GM23248 (cell line): ENCODE measurements around the gene TATDN3. TPM values are rescaled to one million over a fixed set of nuclear protein-coding genes. Genes with fewer than 3 reads are reported as not detected.
"Not testable (repeated sequence)": the region's sequence is repeated elsewhere in the genome, so short reads cannot be mapped to it uniquely, and the experiment has no call there.

Experiments
- DNase-seq: peaks from one replicate; pipeline ENCODE4 v3.0.0-alpha.2; 2015
- H2AFZ ChIP-seq: fragments of 200-600 bp; sonication (generic); 2 replicates; pipeline ENCODE4 v1.6.1; 2016; ENCODE audit warnings: antibody characterized with exemption
- H3F3A ChIP-seq: fragments of 200-600 bp; sonication (generic); 2 replicates; pipeline ENCODE4 v1.6.1; 2016; ENCODE audit warnings: mild to moderate bottlenecking, antibody characterized with exemption, mixed run types; ENCODE audit not compliant: insufficient read depth
- H3K27ac ChIP-seq: fragments of 200-600 bp; sonication (generic); 2 replicates; pipeline ENCODE4 v1.5.1; 2016; ENCODE audit warnings: mild to moderate bottlenecking
- H3K27me3 ChIP-seq: fragments of 200-600 bp; sonication (generic); replicated peaks from 2 replicates; pipeline ENCODE4 v1.6.1; 2016; ENCODE audit warnings: mild to moderate bottlenecking; ENCODE audit not compliant: insufficient read depth
- H3K36me3 ChIP-seq: fragments of 200-600 bp; sonication (generic); 2 replicates; pipeline ENCODE4 v1.6.1; 2016; ENCODE audit warnings: low read depth, mild to moderate bottlenecking
- H3K4me1 ChIP-seq: fragments of 200-600 bp; sonication (generic); 2 replicates; pipeline ENCODE4 v1.6.1; 2016; ENCODE audit warnings: mild to moderate bottlenecking; ENCODE audit not compliant: insufficient read depth
- H3K4me2 ChIP-seq: fragments of 200-600 bp; sonication (generic); one replicate; pipeline ENCODE4 v1.6.1; 2016; ENCODE audit warnings: mild to moderate bottlenecking; ENCODE audit not compliant: unreplicated experiment
- H3K4me3 ChIP-seq: fragments of 200-600 bp; sonication (generic); 2 replicates; pipeline ENCODE4 v1.5.1; 2016; ENCODE audit warnings: mild to moderate bottlenecking
- H3K79me2 ChIP-seq: fragments of 200-600 bp; sonication (generic); 2 replicates; pipeline ENCODE4 v1.6.1; 2016; ENCODE audit warnings: mild to moderate bottlenecking; ENCODE audit not compliant: insufficient read depth
- H3K9ac ChIP-seq: fragments of 200-600 bp; sonication (generic); 2 replicates; pipeline ENCODE4 v1.6.1; 2016; ENCODE audit warnings: mild to moderate bottlenecking
- H3K9me2 ChIP-seq: fragments of 200-600 bp; sonication (generic); 2 replicates; pipeline ENCODE4 v1.6.1; 2016; ENCODE audit warnings: mixed run types, mild to moderate bottlenecking, moderate library complexity; ENCODE audit not compliant: insufficient read depth
- H3K9me3 ChIP-seq: fragments of 200-600 bp; sonication (generic); one replicate; pipeline ENCODE4 v1.6.1; 2017; ENCODE audit warnings: low read depth
- H4K20me1 ChIP-seq: fragments of 200-600 bp; sonication (generic); 2 replicates; pipeline ENCODE4 v1.6.0; 2016; ENCODE audit not compliant: insufficient read depth
- EZH2 ChIP-seq: fragments of 200-600 bp; sonication (generic); IDR thresholded peaks from 2 replicates; pipeline ENCODE4 v1.6.1; 2018; ENCODE audit warnings: antibody characterized with exemption, mild to moderate bottlenecking; ENCODE audit not compliant: insufficient read depth, poor library complexity, severe bottlenecking
- EZH2phosphoT487 ChIP-seq: fragments of 200-600 bp; sonication (generic); IDR thresholded peaks from 2 replicates; pipeline ENCODE4 v1.6.1; 2018; ENCODE audit warnings: antibody characterized with exemption, moderate library complexity, mild to moderate bottlenecking, low read depth; ENCODE audit not compliant: insufficient read depth
- WGBS, 2 experiments: methylation state at CpG; one replicate each; pipeline ENCODE4 v1.1.6; 2015 to 2017; ENCODE audit warnings: low lambda C conversion rate in 2 of 2, low coverage in 1 of 2; ENCODE audit errors: missing lambda C conversion rate in 2 of 2; 5-methylcytosine and 5-hydroxymethylcytosine counted together
- in situ Hi-C: fragments of 300-500 bp; cut with MboI; formaldehyde crosslinking; loops from 2 replicates; pipeline ENCODE4 v1.15.0; 2020
- polyA plus RNA-seq: library from polyadenylated mRNA; unstranded; fragments of >200 nt; fragmentation: Nextera tagmentation; extraction: Ambion mirVana; gene quantifications from 2 replicates; pipeline ENCODE4 v1.2.1, GENCODE V29; 2016
- total RNA-seq: library from RNA; depleted of rRNA; stranded (reverse); fragments of >200 nt; shearing (Covaris generic); gene quantifications from 2 replicates; pipeline ENCODE4 v1.2.3, GENCODE V29; 2014

TATDN3 gene
- total and polyA plus RNA-seq, 2 experiments from 2014 or later = 12.4 to 14.9 TPM

DNA sequence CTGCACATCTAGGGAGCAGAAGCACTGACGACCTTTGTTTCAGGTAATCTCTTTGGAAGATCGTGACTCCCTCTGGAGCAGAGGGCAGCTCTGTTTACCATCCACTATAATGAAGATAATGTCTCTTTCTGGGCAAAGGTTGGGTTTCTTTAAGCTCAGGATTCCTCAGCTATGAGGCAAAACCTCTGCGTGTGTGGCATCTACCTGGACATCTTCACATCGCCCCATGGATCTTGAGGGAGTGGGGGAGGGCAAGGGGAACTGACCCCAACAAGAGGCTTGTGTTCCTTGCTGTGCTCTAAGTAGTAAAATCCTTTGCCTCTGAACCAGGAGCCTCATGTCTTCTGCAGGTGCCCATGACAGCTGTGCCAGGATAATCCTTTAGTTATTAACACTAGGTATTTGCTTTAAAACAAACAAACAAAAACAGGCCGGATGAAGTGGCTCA lies 36.2 kb downstream of the TATDN3 start:
- Histone ChIP-seq H3K4me2 (no peak overlapping the region), H3K36me3 (no peaks in the 10 kb centered on the region), H3K9ac (no peak overlapping the region), H3K9me3 (no peaks in the 10 kb centered on the region), H3K4me1 (no peaks in the 10 kb centered on the region), H3K9me2 (no peaks in the 10 kb centered on the region), H3K79me2 (no peaks in the 10 kb centered on the region), H4K20me1 (no peaks in the 10 kb centered on the region), H3F3A (no peaks in the 10 kb centered on the region), H3K27me3 (no peaks in the 10 kb centered on the region), H3K4me3 (no peak overlapping the region), H2AFZ (no peak overlapping the region), H3K27ac (no peak overlapping the region)
- in situ Hi-C loops = no loop called here
- DNase-seq = no peak
- WGBS, 2 experiments = 71 to 73% methylated on average over 5 of the region's 5 CpGs
- no peak for TF ChIP-seq EZH2phosphoT487

DNA sequence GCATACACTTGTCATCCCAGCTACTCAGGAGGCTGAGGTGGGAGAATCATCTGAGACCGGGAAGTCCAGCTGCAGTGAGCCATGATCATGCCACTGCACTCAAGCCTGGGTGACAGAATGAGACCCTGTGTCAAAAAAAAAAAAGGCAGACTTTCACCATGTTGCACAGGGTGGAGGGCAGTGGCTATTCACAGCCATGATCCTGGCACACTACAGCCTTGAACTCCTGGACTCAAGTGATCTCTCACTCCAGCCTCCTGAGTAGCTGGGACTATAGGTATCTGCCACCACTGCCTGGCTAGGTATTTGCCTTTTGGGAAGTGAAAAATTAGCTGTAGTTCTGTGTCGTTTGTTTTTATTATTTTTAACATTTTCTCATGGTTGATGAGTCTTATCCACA lies 36.7 kb downstream of the TATDN3 start:
- no peak overlapping the region for H2AFZ ChIP-seq
- no peak overlapping the region for H3K9ac ChIP-seq
- H3K79me2 ChIP-seq = no peaks in the 10 kb centered on the region
- in situ Hi-C loops = no loop called here
- H3K27ac ChIP-seq = no peak overlapping the region
- no peak for DNase-seq
- no peak overlapping the region for H3K4me2 ChIP-seq
- no peak overlapping the region for H3K4me3 ChIP-seq
- H3K9me3 ChIP-seq = no peaks in the 10 kb centered on the region
- H3F3A ChIP-seq = no peaks in the 10 kb centered on the region
- H4K20me1 ChIP-seq = no peaks in the 10 kb centered on the region
- no peaks in the 10 kb centered on the region for H3K9me2 ChIP-seq
- no peaks in the 10 kb centered on the region for H3K27me3 ChIP-seq
- TF ChIP-seq EZH2 (no peak), EZH2phosphoT487 (no peak)
- H3K36me3 ChIP-seq = no peaks in the 10 kb centered on the region
- 40 to 42% methylated on average over 2 of the region's 2 CpGs for WGBS, 2 experiments
- no peaks in the 10 kb centered on the region for H3K4me1 ChIP-seq

DNA sequence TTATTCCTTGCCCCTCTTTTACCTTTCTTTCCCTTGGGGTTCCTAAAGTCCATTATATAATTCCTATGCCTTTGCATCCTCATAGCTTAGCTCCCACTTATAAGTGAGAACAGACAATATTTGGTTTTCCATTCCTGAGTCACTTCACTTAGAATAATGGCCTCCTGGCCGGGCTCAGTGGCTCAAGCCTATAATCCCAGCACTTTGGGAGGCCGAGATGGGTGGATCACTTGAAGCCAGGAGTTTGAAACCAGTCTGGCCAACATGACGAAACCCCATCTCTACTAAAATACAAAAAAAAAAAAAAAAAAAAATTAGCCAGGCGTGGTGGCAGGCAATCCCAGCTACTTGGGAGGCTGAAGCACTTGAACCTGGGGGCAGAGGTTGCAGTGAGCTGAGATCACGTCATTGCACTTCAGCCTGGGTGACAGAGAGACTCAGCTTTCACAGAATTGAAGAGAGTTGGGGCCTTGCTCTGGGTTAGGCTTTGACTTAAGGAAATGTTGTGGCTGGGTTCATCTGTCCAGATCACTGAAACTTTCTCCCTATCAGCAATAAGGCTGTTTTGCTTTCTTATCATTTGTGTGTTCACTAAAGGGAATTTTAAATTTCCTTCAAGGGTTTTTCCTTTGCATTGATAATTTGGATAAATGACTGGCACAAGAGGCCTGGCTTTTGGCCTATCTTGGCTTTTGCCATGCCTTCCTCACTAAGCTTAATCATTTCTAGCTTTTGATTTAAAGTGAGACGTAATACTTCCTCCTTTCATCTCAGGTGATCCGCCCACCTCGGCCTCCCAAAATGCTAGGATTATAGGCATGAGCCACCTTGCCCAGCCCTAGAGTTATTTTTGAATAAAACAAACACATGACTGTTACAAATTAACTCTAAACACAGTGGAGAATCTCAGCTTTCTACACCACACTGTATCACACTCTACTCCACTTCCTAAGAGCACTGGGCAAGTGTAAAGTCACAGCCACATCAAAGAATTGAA lies 41.8 kb downstream of the TATDN3 start:
- H3K27ac ChIP-seq, H3K9me3 ChIP-seq, H2AFZ ChIP-seq, in situ Hi-C loops, H3K9me2 ChIP-seq, H3K4me1 ChIP-seq, H3K9ac ChIP-seq, H3K27me3 ChIP-seq, H3K79me2 ChIP-seq, H3K4me2 ChIP-seq, H3K36me3 ChIP-seq, H3K4me3 ChIP-seq, H4K20me1 ChIP-seq, H3F3A ChIP-seq, DNase-seq: not testable (repeated sequence)
- 88 to 90% methylated on average over 6 to 8 of the region's 8 CpGs for WGBS, 2 experiments

DNA sequence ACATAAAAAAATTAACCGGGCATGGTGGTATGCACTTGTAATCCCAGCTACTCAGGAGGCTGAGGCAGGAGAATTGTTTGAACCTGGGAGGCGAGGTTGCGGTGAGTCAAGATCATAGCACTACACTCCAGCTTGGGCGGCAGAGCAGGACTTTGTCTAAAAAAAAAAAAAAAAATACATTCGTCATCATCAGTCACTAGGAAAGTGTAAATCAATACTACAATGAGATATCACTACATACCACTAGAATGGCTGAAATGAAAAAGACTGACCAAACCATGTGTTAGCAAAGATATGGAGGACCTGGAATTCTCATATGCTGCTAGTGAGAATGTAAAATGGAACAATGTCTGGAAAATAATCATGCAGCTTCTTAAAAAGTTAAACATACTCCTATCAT lies 46.5 kb downstream of the TATDN3 start:
- DNase-seq = no peak
- 79 to 86% methylated on average over 2 to 5 of the region's 5 CpGs for WGBS, 2 experiments
- no peaks in the 10 kb centered on the region for H3K4me1 ChIP-seq
- TF ChIP-seq EZH2phosphoT487 (no peak), EZH2 (no peak)
- H3K27ac ChIP-seq = no peak overlapping the region
- no peaks in the 10 kb centered on the region for H3F3A ChIP-seq
- H3K79me2 ChIP-seq = no peaks in the 10 kb centered on the region
- no peak overlapping the region for H2AFZ ChIP-seq
- H3K27me3 ChIP-seq = no peaks in the 10 kb centered on the region
- no peak overlapping the region for H3K4me3 ChIP-seq
- no peak overlapping the region for H3K4me2 ChIP-seq
- H3K9me2 ChIP-seq = no peaks in the 10 kb centered on the region
- in situ Hi-C loops = no loop called here
- H3K9me3 ChIP-seq = no peaks in the 10 kb centered on the region
- no peaks in the 10 kb centered on the region for H3K36me3 ChIP-seq
- no peak overlapping the region for H3K9ac ChIP-seq
- no peaks in the 10 kb centered on the region for H4K20me1 ChIP-seq

DNA sequence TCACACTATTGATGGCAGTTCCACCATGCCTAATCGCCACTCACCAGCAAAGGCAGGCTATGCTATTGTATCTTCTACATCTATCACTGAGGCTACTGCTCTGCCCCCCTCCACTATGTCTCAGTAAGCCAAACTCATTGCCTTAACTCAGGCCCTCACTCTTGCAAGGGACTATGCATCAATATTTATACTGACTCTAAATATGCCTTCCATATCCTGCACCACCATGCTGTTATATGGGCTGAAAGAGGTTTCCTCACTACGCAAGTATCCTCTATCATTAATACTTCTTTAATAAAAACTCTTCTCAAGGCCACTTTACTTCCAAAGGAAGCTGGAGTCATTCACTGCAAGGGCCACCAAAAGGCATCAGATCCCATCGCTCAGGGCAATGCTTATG lies 52.8 kb downstream of the TATDN3 start:
- H4K20me1 ChIP-seq, H3K4me3 ChIP-seq, H3K79me2 ChIP-seq, H3K27me3 ChIP-seq, H3F3A ChIP-seq, DNase-seq, H2AFZ ChIP-seq, H3K9me2 ChIP-seq, H3K4me2 ChIP-seq, H3K9me3 ChIP-seq, in situ Hi-C loops, H3K36me3 ChIP-seq, H3K4me1 ChIP-seq, H3K9ac ChIP-seq, H3K27ac ChIP-seq: not testable (repeated sequence)
- WGBS, 2 experiments = 76% methylated on average over 3 of the region's 3 CpGs
